HepG2 (cell line): ENCODE measurements around the gene NAT9. TPM values are rescaled to one million over a fixed set of nuclear protein-coding genes. Genes with fewer than 3 reads are reported as not detected.
A peak's percentile ranks its signal among the peaks of the same experiment; 100 is the strongest.

ENCODE experiments used
- CBX5 ChIP-seq: sonication (generic); formaldehyde crosslinking; IDR thresholded peaks from 2 replicates; pipeline ENCODE4 v1.4.0; 2020; ENCODE audit warnings: missing genetic modification reagents, borderline replicate concordance
- FOXA1 ChIP-seq, 2 experiments: fragments of 450-650 bp in 1 of 2; sonication (generic) in 1 of 2; formaldehyde crosslinking in 1 of 2; IDR thresholded peaks; 2 replicates each; pipeline versions ENCODE4 v1.4.0 to v1.6.1; 2016 to 2020; ENCODE audit warnings: missing genetic modification reagents in 1 of 2
- KLF12 ChIP-seq: sonication (generic); formaldehyde crosslinking; IDR thresholded peaks from 2 replicates; pipeline ENCODE4 v1.4.0; 2020; ENCODE audit warnings: missing genetic modification reagents, borderline replicate concordance
- MTA3 ChIP-seq: sonication (generic); formaldehyde crosslinking; IDR thresholded peaks from 2 replicates; pipeline ENCODE4 v1.4.0; 2020; ENCODE audit warnings: missing genetic modification reagents
- NCOA2 ChIP-seq: sonication (generic); formaldehyde crosslinking; IDR thresholded peaks from 2 replicates; pipeline ENCODE4 v1.8.0; 2022; ENCODE audit warnings: inconsistent platforms
- NFATC3 ChIP-seq: sonication (generic); formaldehyde crosslinking; IDR thresholded peaks from 2 replicates; pipeline ENCODE4 v1.5.1; 2020; ENCODE audit warnings: mild to moderate bottlenecking, missing genetic modification reagents
- NR2F2 ChIP-seq: IDR thresholded peaks from 2 replicates; pipeline ENCODE4 v1.6.1; 2012; ENCODE audit warnings: low read depth, inconsistent platforms, borderline replicate concordance
- PHF21A ChIP-seq: sonication (generic); formaldehyde crosslinking; IDR thresholded peaks from 2 replicates; pipeline ENCODE4 v1.5.0; 2020; ENCODE audit warnings: mild to moderate bottlenecking, missing genetic modification reagents
- SKIL ChIP-seq: sonication (generic); formaldehyde crosslinking; IDR thresholded peaks from 2 replicates; pipeline ENCODE4 v1.8.0; 2022; ENCODE audit warnings: missing genetic modification reagents, mild to moderate bottlenecking, moderate library complexity, borderline replicate concordance
- SRY ChIP-seq: sonication (generic); formaldehyde crosslinking; IDR thresholded peaks from 2 replicates; pipeline ENCODE4 v1.8.0; 2022; ENCODE audit warnings: mild to moderate bottlenecking, missing genetic modification reagents
- SYNCRIP ChIP-seq: fragments of 200-400 bp; formaldehyde crosslinking; IDR thresholded peaks from 2 replicates; pipeline ENCODE4 v1.6.1; 2018; ENCODE audit warnings: mild to moderate bottlenecking, low read depth, low read length; ENCODE audit not compliant: insufficient read depth
- TRAFD1 ChIP-seq: sonication (generic); formaldehyde crosslinking; IDR thresholded peaks from 2 replicates; pipeline ENCODE4 v1.5.1; 2020; ENCODE audit warnings: missing genetic modification reagents, mild to moderate bottlenecking, borderline replicate concordance
- ZBTB4 ChIP-seq: sonication (generic); formaldehyde crosslinking; IDR thresholded peaks from 2 replicates; pipeline ENCODE4 v1.4.0; 2020; ENCODE audit warnings: missing genetic modification reagents, mild to moderate bottlenecking, borderline replicate concordance
- ZBTB44 ChIP-seq: sonication (generic); formaldehyde crosslinking; IDR thresholded peaks from 2 replicates; pipeline ENCODE4 v1.4.0; 2020; ENCODE audit warnings: missing genetic modification reagents
- ZFP36L2 ChIP-seq: sonication (generic); formaldehyde crosslinking; IDR thresholded peaks from 2 replicates; pipeline ENCODE4 v1.4.0; 2020; ENCODE audit warnings: missing genetic modification reagents
- ZNF530 ChIP-seq: sonication (generic); formaldehyde crosslinking; IDR thresholded peaks from 2 replicates; pipeline ENCODE4 v1.5.0; 2020; ENCODE audit warnings: low read depth, mild to moderate bottlenecking, missing genetic modification reagents
- ZNF615 ChIP-seq: sonication (generic); formaldehyde crosslinking; IDR thresholded peaks from 2 replicates; pipeline ENCODE4 v1.5.0; 2020; ENCODE audit warnings: mild to moderate bottlenecking, missing genetic modification reagents, borderline replicate concordance
- ZNF776 ChIP-seq: sonication (generic); formaldehyde crosslinking; IDR thresholded peaks from 2 replicates; pipeline ENCODE4 v1.4.0; 2020; ENCODE audit warnings: mild to moderate bottlenecking, missing genetic modification reagents
- polyA plus RNA-seq, 8 experiments: library from polyadenylated mRNA; depleted of rRNA in 3 of 8; stranded (reverse) in 7 of 8; unstranded in 1 of 8; fragments of >200 nt; fragmentation: Illumina TruSeq in 4 of 8; extraction: Trizol in 4 of 8; gene quantifications; 2 replicates each; pipeline versions ENCODE4 v1.2.1 to v1.2.3, GENCODE V29; 2011 to 2016; ENCODE audit warnings: low read depth in 4 of 8, missing spikeins in 1 of 8, mixed read lengths in 1 of 8; ENCODE audit not compliant: insufficient read depth in 1 of 8
- total RNA-seq, 5 experiments: library from RNA; depleted of rRNA; stranded (reverse); fragments of >200 nt; fragmentation: Illumina TruSeq; extraction: Trizol; gene quantifications; 2 replicates each; pipeline ENCODE4 v1.2.3, GENCODE V29; 2016; ENCODE audit warnings: low read depth in 1 of 5

The NAT9 gene
- total and polyA plus RNA-seq, 2 of the 13 experiments (the other 11 are each of a cell fraction or from before 2014, with no cell fraction given): 39.7 to 44.2 TPM

- TF ChIP-seq MTA3 (no peak), SKIL (CRISPR knock-in tag) (no peak), NFATC3 (CRISPR knock-in tag) (no peak), FOXA1 (IDR thresholded peaks at IDR 0.05) (no peak), FOXA1 (CRISPR knock-in tag; IDR thresholded peaks at IDR 0.05) (no peak), NR2F2 (no peak; the same call in 1 of the 2 replicates), SYNCRIP (no peak), KLF12 (no peak), TRAFD1 (CRISPR knock-in tag) (0 out of 2 replicates have a peak, but pooled peaks have one; percentile 42), CBX5 (CRISPR knock-in tag) (no peak), ZBTB44 (no peak), ZNF615 (CRISPR knock-in tag) (no peak), SRY (CRISPR knock-in tag) (peak; percentile 49; the same call in 1 of the 2 replicates), NCOA2 (CRISPR knock-in tag) (no peak), ZNF530 (CRISPR knock-in tag) (no peak), ZBTB4 (peak; percentile 58; the same call in 1 of the 2 replicates), PHF21A (CRISPR knock-in tag) (peak; percentile 78), ZFP36L2 (CRISPR knock-in tag) (no peak), ZNF776 (CRISPR knock-in tag) (peak; percentile 70)
Observed at GRCh38 chr17:74776044-74776962, at the start of gene NAT9 (continued).
